Ectodermal cell (in vitro differentiated cells): ENCODE measurements around the gene KLLN. TPM values are rescaled to one million over a fixed set of nuclear protein-coding genes. Genes with fewer than 3 reads are reported as not detected.
"Not testable (repeated sequence)": the region's sequence is repeated elsewhere in the genome, so short reads cannot be mapped to it uniquely, and the experiment has no call there.

Source experiments
- H3K27ac ChIP-seq: 2 replicates; pipeline ENCODE4 v1.7.0; 2013; ENCODE audit warnings: mild to moderate bottlenecking, low read depth, low read length; ENCODE audit not compliant: insufficient read depth, poor library complexity, severe bottlenecking
- H3K27me3 ChIP-seq: 2 replicates; pipeline ENCODE4 v1.7.0; 2013; ENCODE audit warnings: mild to moderate bottlenecking, low read length; ENCODE audit not compliant: insufficient read depth, control insufficient read depth, poor library complexity, severe bottlenecking
- H3K36me3 ChIP-seq: one replicate; pipeline ENCODE4 v1.7.0; 2013; ENCODE audit warnings: low read length; ENCODE audit not compliant: control insufficient read depth, insufficient read depth
- H3K4me1 ChIP-seq: one replicate; pipeline ENCODE4 v1.7.0; 2013; ENCODE audit warnings: low read length; ENCODE audit not compliant: control insufficient read depth, insufficient read depth
- H3K4me3 ChIP-seq: 2 replicates; pipeline ENCODE4 v1.7.0; 2013; ENCODE audit warnings: low read depth, low read length, control low read depth; ENCODE audit not compliant: insufficient read depth
- H3K9me3 ChIP-seq: 2 replicates; pipeline ENCODE4 v1.7.0; 2013; ENCODE audit warnings: mild to moderate bottlenecking, low read length, moderate library complexity; ENCODE audit not compliant: control insufficient read depth
- WGBS, 2 experiments: methylation state at CpG; one replicate each; pipeline ENCODE4 v1.1.7; 2013; ENCODE audit warnings: missing lambda C conversion rate in 2 of 2; 5-methylcytosine and 5-hydroxymethylcytosine counted together
- polyA plus RNA-seq, 4 experiments: library from polyadenylated mRNA; stranded (reverse); fragments of 50-300 nt; gene quantifications; one replicate each; pipeline ENCODE4 v1.2.3, GENCODE V29; 2013

Gene KLLN, protein sequence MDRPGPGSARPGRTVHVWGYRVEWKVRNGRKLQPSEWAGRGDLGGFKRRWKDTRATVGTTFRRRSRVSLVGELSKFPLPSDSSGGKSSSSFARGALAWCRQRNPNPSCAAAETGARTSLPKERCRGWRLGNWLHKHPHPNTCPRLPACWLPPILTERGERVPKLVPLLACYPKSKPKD
- polyA plus RNA-seq (2013, experiment 1 of 4): 1.2 TPM
- 1.1 TPM for polyA plus RNA-seq (2013, experiment 2 of 4)
- polyA plus RNA-seq (2013, experiment 3 of 4): 0.91 TPM
- 0.89 TPM for polyA plus RNA-seq (2013, experiment 4 of 4)

- WGBS, 2 experiments: 0% methylated on average over 89 of the region's 89 CpGs
- Histone ChIP-seq H3K4me3 (peak within 1 kb of the TSS; percentile 87), H3K4me1 (peaks cover 7% of the 10 kb centered on the region), H3K27ac (peak within 1 kb of the TSS; percentile 97), H3K27me3 (no peaks in the 10 kb centered on the region), H3K9me3 (no peaks in the 10 kb centered on the region), H3K36me3 (no peaks in the 10 kb centered on the region)
Measured at GRCh38 chr10:87863053-87863943, at the start of gene KLLN, which contains the start of gene PTEN. Gene KLLN, minus strand, starts transcription at chr10:87863533. Its CDS starts 1,046 bp downstream, at chr10:87862487. Gene PTEN, plus strand, starts transcription at chr10:87863625. Its CDS starts 845 bp downstream, at chr10:87864470.

- H3K4me1 ChIP-seq, H3K9me3 ChIP-seq, H3K27me3 ChIP-seq, H3K27ac ChIP-seq, H3K4me3 ChIP-seq: not testable (repeated sequence)
- H3K36me3 ChIP-seq: peaks cover 10% of the 10 kb centered on the region
- WGBS, 2 experiments: 95% methylated on average over 8 of the region's 8 CpGs
Measured at GRCh38 chr10:87903396-87903795, 40.1 kb upstream of the KLLN start.

DNA sequence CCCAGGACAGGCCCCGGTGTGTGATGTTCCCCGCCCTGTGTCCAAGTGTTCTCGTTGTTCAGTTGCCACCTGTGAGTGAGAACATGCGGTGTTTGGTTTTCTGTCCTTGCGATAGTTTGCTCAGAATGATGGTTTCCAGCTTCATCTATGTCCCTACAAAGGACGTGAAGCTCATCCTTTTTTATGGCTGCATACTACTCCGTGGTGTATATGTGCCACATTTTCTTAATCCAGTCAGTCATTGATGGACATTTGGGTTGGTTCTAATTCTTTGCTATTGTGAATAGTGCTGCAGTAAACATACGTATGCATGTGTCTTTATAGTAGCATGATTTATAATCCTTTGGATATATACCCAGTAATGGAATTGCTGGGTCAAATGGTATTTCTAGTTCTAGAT, 34.6 kb upstream of the KLLN start:
- not testable (repeated sequence) for H3K4me3 ChIP-seq, H3K27ac ChIP-seq, H3K36me3 ChIP-seq, H3K27me3 ChIP-seq, H3K9me3 ChIP-seq, H3K4me1 ChIP-seq
- 91 to 93% methylated on average over 8 of the region's 8 CpGs for WGBS, 2 experiments

DNA sequence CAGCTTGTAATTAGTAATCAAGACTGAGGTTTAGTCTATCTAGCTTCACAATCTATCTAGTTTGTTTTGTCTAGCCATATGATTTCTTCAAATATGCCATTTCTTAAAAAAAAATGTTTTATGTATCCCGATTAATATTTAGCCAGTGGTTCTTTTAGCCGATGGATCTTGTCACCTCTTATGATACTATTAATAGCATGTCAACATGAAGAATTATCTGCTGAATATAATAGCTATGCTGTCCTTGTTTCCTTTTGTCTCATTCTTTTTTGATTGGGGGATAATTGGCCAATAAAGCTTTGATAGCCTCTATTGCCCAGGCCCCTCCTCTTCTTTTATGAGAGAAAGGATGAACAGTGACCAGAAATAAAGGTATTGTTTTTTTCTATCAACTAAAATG, 32.9 kb upstream of the KLLN start:
- Histone ChIP-seq H3K36me3 (no peaks in the 10 kb centered on the region), H3K9me3 (no peaks in the 10 kb centered on the region), H3K27me3 (no peaks in the 10 kb centered on the region), H3K4me1 (no peaks in the 10 kb centered on the region), H3K27ac (no peak overlapping the region), H3K4me3 (no peak overlapping the region)
- 100% methylated on average over 2 of the region's 2 CpGs; no CpG with 5 or more reads in 1 of the 2 experiments for WGBS, 2 experiments

GRCh38 chr10:87895430-87895829, 32.1 kb upstream of the KLLN start:
- H3K27me3 ChIP-seq: no peaks in the 10 kb centered on the region
- H3K9me3 ChIP-seq: no peaks in the 10 kb centered on the region
- no peaks in the 10 kb centered on the region for H3K4me1 ChIP-seq
- no peaks in the 10 kb centered on the region for H3K36me3 ChIP-seq
- no peak overlapping the region for H3K27ac ChIP-seq
- no peak overlapping the region for H3K4me3 ChIP-seq
- WGBS, 2 experiments: 100% methylated on average over 1 of the region's 1 CpG

DNA sequence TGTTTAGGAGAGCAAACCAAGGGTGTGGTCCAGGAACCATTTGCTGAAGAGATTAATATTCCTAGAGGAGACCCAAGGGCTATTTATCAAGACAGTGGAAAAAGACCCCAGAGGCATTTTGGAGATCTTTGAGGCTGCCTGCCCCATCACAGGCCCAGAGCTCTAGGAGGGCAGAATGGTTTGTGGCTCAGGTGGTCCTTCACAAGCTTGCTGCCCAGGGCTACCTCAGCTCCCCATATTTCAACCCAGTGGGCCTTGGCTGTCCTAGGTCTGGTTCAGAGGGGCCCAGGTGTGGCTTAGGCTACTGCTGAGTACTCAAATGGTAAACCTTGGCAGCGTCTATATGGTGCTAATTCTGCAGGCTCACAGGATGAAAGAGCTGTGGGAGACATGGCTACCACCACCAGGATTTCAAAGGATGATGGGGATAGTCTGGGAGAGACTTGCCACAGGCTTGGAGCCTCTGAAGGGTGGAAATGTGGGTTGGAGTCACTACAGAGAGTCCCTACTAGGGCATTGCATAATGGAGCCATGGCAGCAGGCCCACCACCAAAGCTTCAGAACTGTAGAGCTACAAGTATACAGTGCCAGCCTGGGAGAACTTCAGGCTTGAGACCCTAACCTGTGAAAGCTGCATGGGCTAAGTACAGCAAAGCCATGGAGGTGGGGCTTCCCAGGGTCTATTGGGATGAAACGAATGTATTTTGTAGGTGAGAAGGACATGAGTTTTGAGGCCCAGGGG, 24.4 kb upstream of the KLLN start:
- no peak overlapping the region for H3K27ac ChIP-seq
- H3K4me1 ChIP-seq: no peaks in the 10 kb centered on the region
- H3K9me3 ChIP-seq: no peaks in the 10 kb centered on the region
- H3K36me3 ChIP-seq: peaks cover 8% of the 10 kb centered on the region
- H3K27me3 ChIP-seq: no peaks in the 10 kb centered on the region
- 90 to 93% methylated on average over 2 of the region's 2 CpGs for WGBS, 2 experiments
- no peak overlapping the region for H3K4me3 ChIP-seq

DNA sequence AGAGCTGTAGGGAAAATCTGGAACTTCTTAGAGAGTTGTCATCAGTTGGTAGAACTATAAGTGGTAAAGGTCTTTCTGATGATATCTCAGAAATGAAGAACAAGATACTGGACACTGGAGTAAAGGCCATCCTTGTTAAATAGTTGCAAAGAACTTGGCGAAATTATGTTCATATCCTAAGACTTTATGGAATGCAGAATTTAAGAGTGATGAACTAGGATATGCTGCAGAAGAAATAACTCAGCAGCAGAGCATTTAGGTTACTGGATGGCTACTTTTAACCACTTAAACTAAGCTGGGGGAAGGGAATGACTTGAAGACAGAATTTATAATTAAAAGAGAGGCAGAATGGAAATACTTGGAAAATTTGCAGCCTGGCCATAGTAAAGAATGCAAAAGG, 23.8 kb upstream of the KLLN start:
- no peaks in the 10 kb centered on the region for H3K27me3 ChIP-seq
- no peak overlapping the region for H3K27ac ChIP-seq
- no peak overlapping the region for H3K4me3 ChIP-seq
- peaks cover 11% of the 10 kb centered on the region for H3K36me3 ChIP-seq
- no peaks in the 10 kb centered on the region for H3K4me1 ChIP-seq
- no peaks in the 10 kb centered on the region for H3K9me3 ChIP-seq
- WGBS, 2 experiments: 100% methylated on average over 1 of the region's 1 CpG

DNA sequence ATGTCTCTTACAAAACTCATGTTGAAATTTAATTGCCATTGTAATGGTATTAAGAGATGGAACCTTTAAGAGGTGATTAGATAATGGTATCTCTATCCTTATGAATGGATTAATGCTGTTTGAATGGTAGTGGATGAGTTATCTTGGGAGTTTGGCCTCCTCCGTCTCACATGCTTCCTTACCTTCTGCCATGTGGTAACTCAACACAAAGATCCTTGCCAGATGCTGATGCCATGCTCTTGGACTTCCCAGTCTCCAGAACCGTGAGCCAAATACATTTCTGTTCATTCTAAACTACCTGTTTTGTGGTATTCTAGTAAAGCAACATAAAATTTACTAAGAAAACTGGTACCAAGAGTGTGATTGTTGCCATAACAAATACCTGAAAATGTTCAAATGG, 23.3 kb upstream of the KLLN start:
- no peaks in the 10 kb centered on the region for H3K4me1 ChIP-seq
- H3K27me3 ChIP-seq: no peaks in the 10 kb centered on the region
- WGBS, 2 experiments: 96 to 100% methylated on average over 1 to 2 of the region's 2 CpGs
- H3K27ac ChIP-seq: no peak overlapping the region
- H3K9me3 ChIP-seq: no peaks in the 10 kb centered on the region
- H3K4me3 ChIP-seq: no peak overlapping the region
- peaks cover 11% of the 10 kb centered on the region for H3K36me3 ChIP-seq

DNA sequence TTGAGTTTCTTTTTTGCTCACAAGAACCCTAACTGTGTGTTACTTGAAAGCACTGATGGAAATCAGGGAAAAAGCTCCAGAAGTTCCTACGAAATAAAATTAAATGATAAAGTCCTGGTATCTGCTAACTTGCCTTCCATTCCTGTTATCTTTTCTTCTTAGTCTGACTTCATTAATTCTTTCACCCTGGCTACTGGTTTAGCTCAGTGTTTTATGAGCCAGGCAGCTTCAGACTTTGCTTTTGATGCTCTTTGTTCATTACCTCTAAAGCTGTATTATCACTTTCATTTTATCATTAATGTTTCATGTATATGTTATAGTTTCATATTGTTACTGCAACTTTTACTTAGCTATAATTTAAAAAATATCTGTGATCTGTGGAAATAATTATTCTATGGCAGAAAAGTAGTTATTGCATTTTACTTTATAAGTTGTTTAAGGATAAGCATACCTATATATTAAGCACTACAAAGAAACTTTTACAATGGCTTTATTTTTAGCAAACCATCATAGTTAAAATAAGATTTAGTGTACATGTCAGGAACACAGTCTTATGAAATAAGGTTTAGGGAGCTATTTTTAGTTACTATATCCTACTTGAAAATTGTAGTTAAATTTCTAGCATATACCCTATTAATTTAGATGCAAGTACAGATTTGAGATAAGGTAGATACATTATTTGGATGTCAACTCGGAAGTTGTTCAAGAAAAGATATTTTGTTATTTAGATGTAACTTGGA, 19.4 kb upstream of the KLLN start:
- H3K4me3 ChIP-seq: no peak overlapping the region
- peaks cover 2% of the 10 kb centered on the region for H3K9me3 ChIP-seq
- WGBS, 2 experiments: 90 to 95% methylated on average over 2 of the region's 2 CpGs
- no peaks in the 10 kb centered on the region for H3K27me3 ChIP-seq
- H3K36me3 ChIP-seq: peaks cover 11% of the 10 kb centered on the region
- H3K4me1 ChIP-seq: no peaks in the 10 kb centered on the region
- no peak overlapping the region for H3K27ac ChIP-seq
